Cardiac fibroblast (primary cell): ENCODE measurements around the gene VEGFA.

Experiments
- DNase-seq, 2 donors: peaks; one replicate each; pipeline versions ENCODE4 v3.0.0 to v3.0.0-alpha.2; 2010; ENCODE audit warnings: low read depth in 2 of 2
- H3K4me3 ChIP-seq, 2 donors: replicated peaks in 1 of 2; 1 replicate in 1 of 2; 2 replicates in 1 of 2; pipeline ENCODE4 v1.5.1; 2011; ENCODE audit warnings: low read depth in 2 of 2, low read length in 2 of 2, mild to moderate bottlenecking in 2 of 2, moderate library complexity in 1 of 2
- CTCF ChIP-seq: IDR thresholded peaks from one replicate; pipeline ENCODE4 v1.5.1; 2011; ENCODE audit warnings: low read depth, mild to moderate bottlenecking, low read length, inconsistent platforms

Gene VEGFA

GRCh38 chr6:43769526-43770371 lies at the start of gene VEGFA:
Gene VEGFA (plus strand): TSS chr6:43770211.
- TF ChIP-seq CTCF = peak; percentile 99
- peak; percentile 94 for DNase-seq
- peak within 1 kb of the TSS; percentile 96 to 98 for H3K4me3 ChIP-seq

- H3K4me3 ChIP-seq = no peak overlapping the region
- no peak for DNase-seq
- TF ChIP-seq CTCF = no peak
Observed at GRCh38 chr6:43720999-43721398, 49.0 kb upstream of the VEGFA start.

- no peak for DNase-seq
- no peak overlapping the region for H3K4me3 ChIP-seq
- no peak for TF ChIP-seq CTCF
Observed at GRCh38 chr6:43722920-43723545, 47.0 kb upstream of the VEGFA start.

GRCh38 chr6:43723737-43724295 lies 46.2 kb upstream of the VEGFA start:
- DNase-seq = peak; percentile 76 to 77
- H3K4me3 ChIP-seq = no peak overlapping the region
- TF ChIP-seq CTCF = peak; percentile 72

GRCh38 chr6:43724354-43724753 lies 45.7 kb upstream of the VEGFA start:
- no peak for DNase-seq
- no peak overlapping the region for H3K4me3 ChIP-seq
- TF ChIP-seq CTCF = no peak

GRCh38 chr6:43724914-43725642 lies 44.9 kb upstream of the VEGFA start:
- H3K4me3 ChIP-seq = no peak overlapping the region
- no peak for TF ChIP-seq CTCF
- DNase-seq = peak; percentile 79 to 99
